Measurements from ENCODE around the gene MAPK14.
A peak's percentile ranks its signal among the peaks of the same experiment; 100 is the strongest.

The MAPK14 gene

GRCh38 chr6:36130667-36131510 lies 103.3 kb downstream of the MAPK14 start:
- Histone ChIP-seq H3F3A (ENCODE audit: insufficient read depth, low read length) (no peaks in the 10 kb centered on the region), H4K20me1 (ENCODE audit: insufficient read depth, low read length) (no peaks in the 10 kb centered on the region), H3K79me2 (ENCODE audit: insufficient read depth, low read length) (no peaks in the 10 kb centered on the region), H3K27ac (ENCODE audit: low read depth, low read length, poor library complexity, severe bottlenecking) (no peak overlapping the region), H3K9ac (ENCODE audit: low read length) (no peak overlapping the region; the same call in 1 of the 2 replicates), H3K4me3 (ENCODE audit: low read depth, low read length, poor library complexity, severe bottlenecking) (peak overlapping the region; percentile 39), H3K4me1 (ENCODE audit: insufficient read depth, low read length, severe bottlenecking) (peaks cover 18% of the 10 kb centered on the region), H3K36me3 (ENCODE audit: insufficient read depth, low read length) (no peaks in the 10 kb centered on the region), H3K9me3 (ENCODE audit: low read length) (no peaks in the 10 kb centered on the region), H3K9me2 (ENCODE audit: low read depth, low read length) (no peaks in the 10 kb centered on the region), H2AFZ (ENCODE audit: low read length) (no peak overlapping the region), H3K27me3 (ENCODE audit: insufficient read depth, low read length) (no peaks in the 10 kb centered on the region), H3K4me2 (ENCODE audit: low read length) (peak overlapping the region; percentile 57)
- TF ChIP-seq EZH2 (IDR thresholded peaks at IDR 0.05; ENCODE audit: borderline replicate concordance, low read length), result no peak
- TF ChIP-seq CTCF (IDR thresholded peaks at IDR 0.05; ENCODE audit: low read length), result no peak

DNA sequence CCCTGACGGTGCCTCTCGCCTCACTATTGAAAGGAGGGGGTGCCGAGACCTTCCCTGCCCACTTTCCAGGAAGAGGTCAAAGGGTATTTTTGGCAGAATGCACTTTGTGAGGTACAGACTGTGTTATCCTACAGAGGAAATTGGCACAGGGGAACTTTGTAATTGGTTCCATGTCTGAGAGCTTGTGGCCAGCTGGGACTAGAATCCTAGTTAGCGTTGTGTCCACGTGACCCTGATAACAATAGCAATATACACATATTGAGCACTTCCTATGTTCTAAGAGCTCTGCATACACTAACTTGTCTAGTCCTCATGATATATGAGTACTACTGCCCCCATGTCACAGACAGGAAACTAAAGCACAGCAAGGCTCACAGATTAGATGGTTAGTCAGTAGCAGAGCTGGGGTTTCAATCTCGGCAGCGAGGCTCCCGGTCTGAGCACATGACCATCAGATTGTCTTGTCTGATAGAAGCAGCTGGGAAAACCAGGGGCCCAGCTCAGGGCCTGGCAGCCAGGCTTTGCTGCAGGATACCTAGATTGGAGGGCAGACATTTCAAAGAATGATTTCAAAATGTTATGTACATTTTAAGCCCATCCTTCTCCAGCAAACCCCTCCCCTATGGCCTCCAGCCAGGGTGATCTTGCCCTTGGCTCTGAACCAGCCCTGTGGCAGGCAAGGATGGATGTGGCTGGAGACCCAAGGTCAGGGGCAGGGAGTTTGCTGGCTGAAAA lies 104.1 kb downstream of the MAPK14 start:
- TF ChIP-seq EZH2 (IDR thresholded peaks at IDR 0.05; ENCODE audit: borderline replicate concordance, low read length), result no peak
- no peak for TF ChIP-seq CTCF (IDR thresholded peaks at IDR 0.05; ENCODE audit: low read length)
- Histone ChIP-seq H2AFZ (ENCODE audit: low read length) (no peak overlapping the region), H3K9me3 (ENCODE audit: low read length) (no peaks in the 10 kb centered on the region), H4K20me1 (ENCODE audit: insufficient read depth, low read length) (no peaks in the 10 kb centered on the region), H3K36me3 (ENCODE audit: insufficient read depth, low read length) (no peaks in the 10 kb centered on the region), H3K79me2 (ENCODE audit: insufficient read depth, low read length) (no peaks in the 10 kb centered on the region), H3F3A (ENCODE audit: insufficient read depth, low read length) (no peaks in the 10 kb centered on the region), H3K27ac (ENCODE audit: low read depth, low read length, poor library complexity, severe bottlenecking) (no peak overlapping the region), H3K4me1 (ENCODE audit: insufficient read depth, low read length, severe bottlenecking) (peaks cover 18% of the 10 kb centered on the region), H3K4me3 (ENCODE audit: low read depth, low read length, poor library complexity, severe bottlenecking) (peak overlapping the region; percentile 39), H3K4me2 (ENCODE audit: low read length) (peak overlapping the region; percentile 57), H3K27me3 (ENCODE audit: insufficient read depth, low read length) (no peaks in the 10 kb centered on the region), H3K9ac (ENCODE audit: low read length) (no peak overlapping the region), H3K9me2 (ENCODE audit: low read depth, low read length) (no peaks in the 10 kb centered on the region)

GRCh38 chr6:36132246-36132895 lies 104.8 kb downstream of the MAPK14 start:
- Histone ChIP-seq H4K20me1 (ENCODE audit: insufficient read depth, low read length) (no peaks in the 10 kb centered on the region), H3F3A (ENCODE audit: insufficient read depth, low read length) (no peaks in the 10 kb centered on the region), H3K36me3 (ENCODE audit: insufficient read depth, low read length) (no peaks in the 10 kb centered on the region), H3K4me3 (ENCODE audit: low read depth, low read length, poor library complexity, severe bottlenecking) (no peak overlapping the region), H3K4me2 (ENCODE audit: low read length) (no peak overlapping the region), H3K27ac (ENCODE audit: low read depth, low read length, poor library complexity, severe bottlenecking) (no peak overlapping the region), H3K79me2 (ENCODE audit: insufficient read depth, low read length) (no peaks in the 10 kb centered on the region), H3K9ac (ENCODE audit: low read length) (no peak overlapping the region), H3K9me3 (ENCODE audit: low read length) (no peaks in the 10 kb centered on the region), H2AFZ (ENCODE audit: low read length) (no peak overlapping the region), H3K9me2 (ENCODE audit: low read depth, low read length) (no peaks in the 10 kb centered on the region), H3K27me3 (ENCODE audit: insufficient read depth, low read length) (no peaks in the 10 kb centered on the region), H3K4me1 (ENCODE audit: insufficient read depth, low read length, severe bottlenecking) (peaks cover 18% of the 10 kb centered on the region)
- TF ChIP-seq CTCF (IDR thresholded peaks at IDR 0.05; ENCODE audit: low read length) (no peak), EZH2 (IDR thresholded peaks at IDR 0.05; ENCODE audit: borderline replicate concordance, low read length) (no peak)
